Astrocyte (in vitro differentiated cells and primary cell): ENCODE measurements around the gene RALGDS. TPM values are rescaled to one million over a fixed set of nuclear protein-coding genes. Genes with fewer than 3 reads are reported as not detected.

ENCODE experiments used
- DNase-seq: peaks from one replicate; pipeline ENCODE4 v3.0.0-alpha.2; 2010; ENCODE audit warnings: low read depth
- FAIRE-seq: peaks from 2 replicates; lab custom pipeline; 2011; peaks lifted over from hg19 to GRCh38; lab: Jason Lieb, UNC
- H2AFZ ChIP-seq: 2 replicates; pipeline ENCODE4 v1.6.0; 2012; ENCODE audit warnings: low read depth, low read length, inconsistent platforms
- H3K27ac ChIP-seq: 2 replicates; pipeline ENCODE4 v1.5.1; 2011; ENCODE audit warnings: low read depth, low read length, inconsistent platforms
- H3K27me3 ChIP-seq: 2 replicates; pipeline ENCODE4 v1.6.0; 2011; ENCODE audit warnings: low read length, inconsistent platforms; ENCODE audit not compliant: insufficient read depth
- H3K36me3 ChIP-seq: 2 replicates; pipeline ENCODE4 v1.5.1; 2011; ENCODE audit warnings: low read length, inconsistent platforms; ENCODE audit not compliant: insufficient read depth
- H3K4me1 ChIP-seq: 2 replicates; pipeline ENCODE4 v1.5.1; 2011; ENCODE audit warnings: low read length, inconsistent platforms; ENCODE audit not compliant: insufficient read depth
- H3K4me2 ChIP-seq: 2 replicates; pipeline ENCODE4 v1.6.0; 2012; ENCODE audit warnings: low read length, inconsistent platforms
- H3K4me3 ChIP-seq: 2 replicates; pipeline ENCODE4 v1.5.1; 2011; ENCODE audit warnings: low read depth, mild to moderate bottlenecking, low read length, inconsistent platforms; ENCODE audit not compliant: insufficient read depth
- H3K79me2 ChIP-seq: 2 replicates; pipeline ENCODE4 v1.6.0; 2012; ENCODE audit warnings: mild to moderate bottlenecking, low read length, inconsistent platforms; ENCODE audit not compliant: insufficient read depth
- H3K9ac ChIP-seq: 2 replicates; pipeline ENCODE4 v1.6.0; 2012; ENCODE audit warnings: mild to moderate bottlenecking, low read length, inconsistent platforms
- H3K9me3 ChIP-seq: 2 replicates; pipeline ENCODE4 v1.5.1; 2012; ENCODE audit warnings: low read depth, mild to moderate bottlenecking, low read length, inconsistent platforms; ENCODE audit not compliant: insufficient read depth
- H4K20me1 ChIP-seq: 2 replicates; pipeline ENCODE4 v1.6.0; 2012; ENCODE audit warnings: low read length, inconsistent platforms; ENCODE audit not compliant: insufficient read depth
- H3K27ac Mint-ChIP-seq: one replicate; pipeline ENCODE4 v1.8.0; 2021; ENCODE audit warnings: mild to moderate bottlenecking, mixed read lengths; ENCODE audit not compliant: unreplicated experiment
- H3K27me3 Mint-ChIP-seq: one replicate; pipeline ENCODE4 v1.8.0; 2021; ENCODE audit warnings: low read depth, mixed read lengths; ENCODE audit not compliant: unreplicated experiment
- H3K36me3 Mint-ChIP-seq: one replicate; pipeline ENCODE4 v1.8.0; 2021; ENCODE audit warnings: low read depth, mixed read lengths; ENCODE audit not compliant: unreplicated experiment
- H3K4me1 Mint-ChIP-seq: one replicate; pipeline ENCODE4 v1.8.0; 2021; ENCODE audit warnings: low read depth, mixed read lengths; ENCODE audit not compliant: unreplicated experiment
- H3K4me3 Mint-ChIP-seq: one replicate; pipeline ENCODE4 v1.8.0; 2021; ENCODE audit warnings: mild to moderate bottlenecking, moderate library complexity, mixed read lengths; ENCODE audit not compliant: unreplicated experiment
- H3K9me3 Mint-ChIP-seq: one replicate; pipeline ENCODE4 v1.8.0; 2021; ENCODE audit warnings: mild to moderate bottlenecking, mixed read lengths; ENCODE audit not compliant: unreplicated experiment
- EZH2 ChIP-seq: IDR thresholded peaks from 2 replicates; pipeline ENCODE4 v1.6.1; 2012; ENCODE audit warnings: mild to moderate bottlenecking, low read length, inconsistent platforms; ENCODE audit not compliant: insufficient read depth
- total RNA-seq: library from RNA; stranded (reverse); gene quantifications from 2 replicates; pipeline ENCODE4 v1.2.1, GENCODE V29; 2021
- TF ChIP-seq, protein P1 (sequence below): IDR thresholded peaks from 2 replicates; pipeline ENCODE4 v1.5.1; 2011; ENCODE audit warnings: low read depth, mild to moderate bottlenecking, inconsistent platforms, low read length, moderate library complexity; ENCODE audit not compliant: insufficient read depth

Gene RALGDS
- total RNA-seq, 1 donor from 2014 or later: 46.6 TPM

DNA sequence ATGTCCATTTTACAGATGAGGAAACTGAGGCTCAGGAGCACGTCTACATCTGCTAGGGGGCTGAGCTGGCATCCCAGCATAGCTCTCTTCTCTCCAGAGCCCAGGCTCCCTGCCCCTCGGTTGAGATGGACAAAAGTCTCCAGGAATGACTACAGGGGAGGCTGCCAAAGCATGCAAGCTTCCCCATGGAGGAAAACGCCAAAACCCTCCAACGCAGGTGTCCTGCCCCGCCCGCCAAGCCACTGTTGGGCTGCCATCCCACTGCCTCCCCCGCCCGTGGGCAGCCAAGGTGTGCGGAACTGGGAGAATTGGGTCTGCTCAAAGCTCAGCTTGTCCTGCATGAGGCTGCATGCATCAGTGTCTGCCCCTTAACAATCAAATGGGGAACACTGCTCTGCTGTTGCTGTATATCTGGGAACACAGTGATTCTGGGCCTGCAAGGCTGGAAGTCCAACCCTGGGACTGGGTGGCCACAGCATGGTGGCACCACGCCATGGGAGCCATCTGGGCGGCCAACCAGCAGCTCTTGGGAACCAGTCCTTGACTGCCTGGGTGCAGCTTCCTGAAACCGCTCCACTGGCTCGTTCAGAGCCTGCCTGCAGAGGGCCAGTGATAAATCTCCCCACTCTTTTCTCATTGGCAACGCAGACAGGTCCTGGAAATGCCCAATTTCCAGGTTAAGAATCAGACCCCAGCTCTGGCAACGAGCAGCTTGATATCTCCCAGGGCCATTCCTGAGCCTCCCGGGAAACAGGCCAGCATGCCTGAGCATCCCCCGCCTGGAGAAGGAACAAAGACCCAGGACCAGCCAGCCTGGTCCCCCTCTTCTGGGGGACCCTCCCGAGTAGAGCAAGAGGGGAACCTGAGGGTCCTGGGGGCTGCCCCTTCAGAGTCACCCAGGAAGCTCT, 3.5 kb downstream of the RALGDS start:
- Histone ChIP-seq H3K36me3 (no peaks in the 10 kb centered on the region), H3K9ac (no peak overlapping the region), H2AFZ (no peak overlapping the region), H4K20me1 (peaks cover 75% of the 10 kb centered on the region), H3K79me2 (peaks cover 61% of the 10 kb centered on the region), H3K4me3 (no peak overlapping the region), H3K27me3 (no peaks in the 10 kb centered on the region), H3K4me2 (no peak overlapping the region), H3K9me3 (no peaks in the 10 kb centered on the region), H3K27ac (no peak overlapping the region), H3K4me1 (peaks cover 61% of the 10 kb centered on the region)
- DNase-seq (peak; percentile 48), FAIRE-seq (no peak)
- H3K4me1 Mint-ChIP-seq: peaks cover 28% of the 10 kb centered on the region
- H3K9me3 Mint-ChIP-seq: no peaks in the 10 kb centered on the region
- no peak overlapping the region for H3K27ac Mint-ChIP-seq
- no peak for TF ChIP-seq EZH2
- H3K36me3 Mint-ChIP-seq: peaks cover 4% of the 10 kb centered on the region
- no peaks in the 10 kb centered on the region for H3K27me3 Mint-ChIP-seq
- H3K4me3 Mint-ChIP-seq: peak overlapping the region; percentile 64

DNA sequence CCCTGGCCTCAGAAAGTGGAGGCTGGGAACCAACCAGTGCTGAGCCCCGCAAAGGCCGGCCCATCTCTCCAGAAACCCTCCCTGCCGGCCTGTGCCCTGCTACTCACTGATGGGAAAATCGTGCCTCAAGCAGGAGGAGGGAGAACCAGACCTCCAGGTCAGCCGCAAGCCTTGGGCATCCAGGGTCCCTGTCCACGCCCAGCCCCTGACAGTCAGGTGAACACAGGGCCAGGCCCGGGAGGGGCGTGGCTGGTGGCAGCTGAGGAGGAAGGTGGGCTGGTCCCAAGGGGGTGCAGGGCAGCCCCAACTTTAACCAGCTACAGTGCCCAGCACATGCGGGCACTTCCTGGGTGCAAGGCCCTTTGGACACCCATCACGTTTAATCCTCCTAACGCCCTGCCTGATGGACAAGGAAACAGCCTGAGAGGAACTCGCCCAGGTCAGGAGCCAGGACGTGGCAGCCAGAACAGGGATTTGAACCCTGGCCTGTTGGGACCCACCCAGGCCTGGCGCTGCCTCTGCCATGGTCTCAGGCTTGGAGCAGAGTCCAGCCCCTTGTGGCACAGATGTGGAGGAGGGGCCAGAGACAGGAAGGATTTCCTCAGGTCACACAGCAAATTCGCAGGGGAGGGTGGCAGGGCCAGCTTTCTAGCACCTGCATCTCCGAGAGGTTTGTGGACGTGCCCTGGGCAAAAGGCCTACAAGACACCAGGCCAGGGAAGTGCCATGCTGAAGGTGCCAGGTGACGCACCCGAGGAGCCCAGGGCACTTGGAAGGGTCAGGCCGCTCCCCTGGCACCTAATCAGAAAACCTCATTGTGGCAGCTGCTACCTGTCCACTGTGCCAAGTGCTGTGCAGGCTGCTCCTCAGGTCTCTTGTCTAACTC, 4.5 kb downstream of the RALGDS start:
- Histone ChIP-seq H3K9ac (peak overlapping the region; percentile 24), H3K27ac (no peak overlapping the region), H4K20me1 (peaks cover 75% of the 10 kb centered on the region), H3K4me1 (peaks cover 62% of the 10 kb centered on the region), H3K27me3 (no peaks in the 10 kb centered on the region), H3K9me3 (no peaks in the 10 kb centered on the region), H3K4me3 (no peak overlapping the region), H3K79me2 (peaks cover 70% of the 10 kb centered on the region), H3K4me2 (peak overlapping the region; percentile 52), H3K36me3 (no peaks in the 10 kb centered on the region), H2AFZ (no peak overlapping the region)
- H3K9me3 Mint-ChIP-seq: no peaks in the 10 kb centered on the region
- no peak overlapping the region for H3K27ac Mint-ChIP-seq
- TF ChIP-seq, protein P1, sequence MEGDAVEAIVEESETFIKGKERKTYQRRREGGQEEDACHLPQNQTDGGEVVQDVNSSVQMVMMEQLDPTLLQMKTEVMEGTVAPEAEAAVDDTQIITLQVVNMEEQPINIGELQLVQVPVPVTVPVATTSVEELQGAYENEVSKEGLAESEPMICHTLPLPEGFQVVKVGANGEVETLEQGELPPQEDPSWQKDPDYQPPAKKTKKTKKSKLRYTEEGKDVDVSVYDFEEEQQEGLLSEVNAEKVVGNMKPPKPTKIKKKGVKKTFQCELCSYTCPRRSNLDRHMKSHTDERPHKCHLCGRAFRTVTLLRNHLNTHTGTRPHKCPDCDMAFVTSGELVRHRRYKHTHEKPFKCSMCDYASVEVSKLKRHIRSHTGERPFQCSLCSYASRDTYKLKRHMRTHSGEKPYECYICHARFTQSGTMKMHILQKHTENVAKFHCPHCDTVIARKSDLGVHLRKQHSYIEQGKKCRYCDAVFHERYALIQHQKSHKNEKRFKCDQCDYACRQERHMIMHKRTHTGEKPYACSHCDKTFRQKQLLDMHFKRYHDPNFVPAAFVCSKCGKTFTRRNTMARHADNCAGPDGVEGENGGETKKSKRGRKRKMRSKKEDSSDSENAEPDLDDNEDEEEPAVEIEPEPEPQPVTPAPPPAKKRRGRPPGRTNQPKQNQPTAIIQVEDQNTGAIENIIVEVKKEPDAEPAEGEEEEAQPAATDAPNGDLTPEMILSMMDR: no peak
- TF ChIP-seq EZH2: no peak
- no peak overlapping the region for H3K4me3 Mint-ChIP-seq
- H3K36me3 Mint-ChIP-seq: peaks cover 4% of the 10 kb centered on the region
- peaks cover 26% of the 10 kb centered on the region for H3K4me1 Mint-ChIP-seq
- FAIRE-seq (no peak), DNase-seq (no peak)
- H3K27me3 Mint-ChIP-seq: no peaks in the 10 kb centered on the region

DNA sequence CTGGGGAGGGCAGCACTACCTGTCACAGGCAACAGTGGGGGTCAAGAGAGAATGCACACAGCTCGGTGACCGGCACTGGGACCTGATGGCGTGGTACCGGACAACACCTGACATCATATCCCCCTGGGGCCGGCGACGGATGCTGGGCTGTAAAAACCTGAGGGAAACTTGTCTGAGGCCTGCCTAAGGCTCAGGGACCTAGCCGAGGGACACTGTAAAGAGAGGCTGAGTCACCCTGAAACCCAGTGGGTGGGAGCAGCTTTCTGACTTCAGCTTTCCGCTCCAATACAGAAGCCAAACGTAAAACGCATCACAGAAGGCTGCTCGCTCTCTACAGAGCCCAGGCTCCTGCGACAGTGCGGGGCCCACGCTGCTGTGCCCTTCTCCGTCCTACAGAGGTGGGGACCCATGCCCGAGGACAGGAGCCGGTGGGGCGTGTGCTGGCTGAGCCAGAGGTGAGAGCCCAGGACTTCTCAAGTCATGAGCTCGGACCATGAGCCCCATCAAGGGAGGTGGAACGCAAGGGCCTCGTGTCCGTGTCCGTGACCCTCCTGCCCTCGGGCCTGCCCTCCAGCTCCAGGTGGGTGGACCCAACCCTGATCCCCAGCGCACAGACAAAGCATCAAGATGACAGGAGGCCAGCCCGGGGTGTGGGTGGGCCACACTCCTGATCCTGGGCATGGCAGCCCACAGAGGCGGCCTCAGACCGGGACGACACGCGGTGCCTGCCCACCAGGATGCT, 5.3 kb downstream of the RALGDS start:
- peak; percentile 75 for DNase-seq
- Histone ChIP-seq H4K20me1 (peaks cover 80% of the 10 kb centered on the region), H3K79me2 (peaks cover 70% of the 10 kb centered on the region), H3K4me1 (peaks cover 62% of the 10 kb centered on the region), H3K9me3 (no peaks in the 10 kb centered on the region), H3K27me3 (no peaks in the 10 kb centered on the region), H2AFZ (peak overlapping the region; percentile 18), H3K4me2 (peak overlapping the region; percentile 52), H3K4me3 (no peak overlapping the region), H3K27ac (peak overlapping the region; percentile 17), H3K36me3 (no peaks in the 10 kb centered on the region), H3K9ac (peak overlapping the region; percentile 60)
- no peak for TF ChIP-seq EZH2
- TF ChIP-seq, protein P1: no peak
- Mint-ChIP-seq H3K4me1 (peaks cover 26% of the 10 kb centered on the region), H3K36me3 (peaks cover 7% of the 10 kb centered on the region), H3K4me3 (no peak overlapping the region), H3K27ac (peak overlapping the region; percentile 34), H3K27me3 (no peaks in the 10 kb centered on the region), H3K9me3 (no peaks in the 10 kb centered on the region)
- no peak for FAIRE-seq
